Gastrocnemius medialis (tissue), 4 donors: ENCODE results near the gene ACSL1.
"Not testable (repeated sequence)": the region's sequence is repeated elsewhere in the genome, so short reads cannot be mapped to it uniquely, and the experiment has no call there.

Experiments used
- CTCF ChIP-seq, 5 experiments: fragments of 450-650 bp in 3 of 5; fragments of 200-600 bp in 2 of 5; sonication (generic) in 2 of 5; IDR thresholded peaks in 4 of 5; conservative IDR thresholded peaks in 1 of 5; 1 replicate in 4 of 5; 2 replicates in 1 of 5; pipeline ENCODE4 v1.5.1; 2016 to 2019; ENCODE audit warnings: antibody characterized with exemption in 5 of 5, mild to moderate bottlenecking in 3 of 5, moderate library complexity in 3 of 5
- POLR2A ChIP-seq, 2 donors: fragments of 450-650 bp; IDR thresholded peaks; one replicate each; pipeline ENCODE4 v1.6.1; 2017; ENCODE audit warnings: antibody characterized with exemption in 2 of 2, mild to moderate bottlenecking in 2 of 2, moderate library complexity in 2 of 2

- TF ChIP-seq CTCF (IDR thresholded peaks at IDR 0.05 in 4 of 5, conservative IDR thresholded peaks at IDR 0.05 in 1 of 5); POLR2A (IDR thresholded peaks at IDR 0.05): not testable (repeated sequence)
Observed at GRCh38 chr4:184739575-184739974, 86.2 kb downstream of the ACSL1 start.
